K562 (cell line): ENCODE measurements around the gene TGFBR2. TPM values are rescaled to one million over a fixed set of nuclear protein-coding genes. Genes with fewer than 3 reads are reported as not detected.

Experiments used
- ATAC-seq: fragments of 200-7000 bp; cut with Tn5 transposase; 3 replicates; pipeline ENCODE4 v1.9.1; 2020; ENCODE audit warnings: moderate library complexity
- BruUV-seq: library from RNA; stranded (reverse); fragments of 400-500 nt; replicated peaks from 2 replicates; lab custom pipeline; 2021; lab: Mats Ljungman, UMichigan
- CTCF ChIA-PET: fragments of 300-600 bp; formaldehyde crosslinking; extraction: SDS; loops from one replicate; lab custom pipeline; 2021; ENCODE audit warnings: low intra/inter-chr PET ratio; lab: Yijun Ruan, JAX
- POLR2A ChIA-PET: fragments of 300-600, 350-650 bp; sonication (Branson Sonifier 250); formaldehyde crosslinking; extraction: SDS; loops from one replicate; lab custom pipeline; 2021; ENCODE audit warnings: antibody characterized with exemption, inconsistent platforms; lab: Yijun Ruan, JAX
- DNase-seq, 4 experiments: peaks; one replicate each; pipeline versions ENCODE4 v3.0.0 to v3.0.0-alpha.2; 2011 to 2018; ENCODE audit warnings: low spot score in 3 of 4, mixed read lengths in 3 of 4; ENCODE audit errors: extremely low read depth in 1 of 4
- FAIRE-seq: peaks from 2 replicates; lab custom pipeline; 2011; peaks lifted over from hg19 to GRCh38; lab: Jason Lieb, UNC
- H2AFZ ChIP-seq: 2 replicates; pipeline ENCODE4 v1.6.0; 2011; ENCODE audit warnings: low read depth, low read length, control low read depth, inconsistent platforms
- H3K27ac ChIP-seq: fragments of 200-600 bp; 3 replicates; pipeline ENCODE4 v1.8.0; 2011; ENCODE audit warnings: low read depth, mild to moderate bottlenecking, control low read depth, inconsistent platforms, low read length, moderate library complexity, mixed read lengths; ENCODE audit errors: extremely low read depth
- H3K27me3 ChIP-seq, 2 experiments: fragments of 300-600 bp in 1 of 2; 2 replicates in 1 of 2; 3 replicates in 1 of 2; pipeline versions ENCODE4 v1.6.0 to v1.8.0; 2011; ENCODE audit warnings: inconsistent platforms in 2 of 2, low read length in 2 of 2, mild to moderate bottlenecking in 1 of 2, mixed read lengths in 1 of 2, moderate library complexity in 1 of 2; ENCODE audit not compliant: control insufficient read depth in 2 of 2, insufficient read depth in 2 of 2
- H3K36me3 ChIP-seq: fragments of 300-600 bp; 3 replicates; pipeline ENCODE4 v1.8.0; 2011; ENCODE audit warnings: mild to moderate bottlenecking, low read length, inconsistent platforms; ENCODE audit not compliant: control insufficient read depth, insufficient read depth
- H3K4me1 ChIP-seq, 2 experiments: fragments of 200-600 bp in 1 of 2; replicated peaks in 1 of 2; 2 replicates in 1 of 2; 3 replicates in 1 of 2; pipeline versions ENCODE4 v1.5.1 to v1.8.0; 2011; ENCODE audit warnings: inconsistent platforms in 2 of 2, low read length in 2 of 2, mild to moderate bottlenecking in 1 of 2, mixed read lengths in 1 of 2, moderate library complexity in 1 of 2; ENCODE audit not compliant: control insufficient read depth in 2 of 2, insufficient read depth in 2 of 2
- H3K4me2 ChIP-seq: 2 replicates; pipeline ENCODE4 v1.6.1; 2011; ENCODE audit warnings: low read length, control low read depth, inconsistent platforms, mixed read lengths; ENCODE audit not compliant: insufficient read depth
- H3K4me3 ChIP-seq: fragments of 200-600 bp; sonication (generic), shearing (Covaris generic); 2 replicates; pipeline ENCODE4 v1.5.1; 2016; ENCODE audit warnings: control low read depth, inconsistent platforms
- H3K79me2 ChIP-seq: fragments of 200-600 bp; 3 replicates; pipeline ENCODE4 v1.8.0; 2011; ENCODE audit warnings: low read length, inconsistent platforms; ENCODE audit not compliant: control insufficient read depth, insufficient read depth
- H3K9ac ChIP-seq, 2 experiments: 2 replicates each; pipeline versions ENCODE4 v1.6.0 to v1.6.1; 2011; ENCODE audit warnings: low read depth in 2 of 2, low read length in 2 of 2, control low read depth in 1 of 2, inconsistent platforms in 1 of 2, mild to moderate bottlenecking in 1 of 2, mixed read lengths in 1 of 2; ENCODE audit not compliant: insufficient read depth in 1 of 2
- H3K9me1 ChIP-seq: one replicate; pipeline ENCODE4 v1.6.0; 2011; ENCODE audit warnings: inconsistent platforms, mild to moderate bottlenecking, low read length, moderate library complexity; ENCODE audit not compliant: control insufficient read depth, insufficient read depth
- H3K9me3 ChIP-seq: replicated peaks from 2 replicates; pipeline ENCODE4 v1.5.1; 2011; ENCODE audit warnings: low read depth, low read length, inconsistent platforms; ENCODE audit not compliant: control insufficient read depth, insufficient read depth
- H4K20me1 ChIP-seq: replicated peaks from 2 replicates; pipeline ENCODE4 v1.6.1; 2011; ENCODE audit warnings: low read length, inconsistent platforms, mixed read lengths; ENCODE audit not compliant: control insufficient read depth, insufficient read depth
- GABPB2 ChIP-seq: fragments of 250-450 bp; sonication (Bioruptor Pico); conservative IDR thresholded peaks from 2 replicates; pipeline ENCODE4 v1.5.1; 2021; ENCODE audit warnings: mild to moderate bottlenecking
- GTF2A2 ChIP-seq: IDR thresholded peaks from 2 replicates; pipeline ENCODE4 v1.6.1; 2016; ENCODE audit warnings: mild to moderate bottlenecking, missing genetic modification characterization, missing compliant biosample characterization
- IRF9 ChIP-seq: fragments of 450-650 bp; IDR thresholded peaks from 2 replicates; pipeline ENCODE4 v1.6.1; 2016; ENCODE audit warnings: missing biosample characterization, missing genetic modification characterization
- MCM5 ChIP-seq: fragments of 450-650 bp; IDR thresholded peaks from 2 replicates; pipeline ENCODE4 v1.6.1; 2016; ENCODE audit warnings: low read depth
- PURB ChIP-seq: sonication (generic); formaldehyde crosslinking; IDR thresholded peaks from 2 replicates; pipeline ENCODE4 v1.9.0; 2021; ENCODE audit warnings: low read depth, mild to moderate bottlenecking, missing genetic modification reagents
- RUNX1 ChIP-seq: sonication (generic); IDR thresholded peaks from 2 replicates; pipeline ENCODE4 v1.6.1; 2016; ENCODE audit warnings: antibody characterized with exemption, low read depth
- XRCC3 ChIP-seq: fragments of 450-650 bp; IDR thresholded peaks from 2 replicates; pipeline ENCODE4 v1.6.1; 2017; ENCODE audit warnings: mild to moderate bottlenecking, moderate library complexity
- ZBTB17 ChIP-seq: fragments of 450-650 bp; formaldehyde crosslinking; IDR thresholded peaks from 2 replicates; pipeline ENCODE4 v1.4.0; 2020; ENCODE audit warnings: mild to moderate bottlenecking
- ZBTB7A ChIP-seq: IDR thresholded peaks from 2 replicates; pipeline ENCODE4 v1.6.1; 2011; ENCODE audit warnings: low read depth, mild to moderate bottlenecking, low read length, moderate library complexity, borderline replicate concordance; ENCODE audit not compliant: control insufficient read depth
- WGBS: fragments of 100-300 bp; shearing (Covaris generic); methylation state at CpG from one replicate; pipeline ENCODE4 v1.1.6; 2016; ENCODE audit warnings: low coverage, mixed read lengths; ENCODE audit not compliant: insufficient coverage; ENCODE audit errors: missing lambda C conversion rate; 5-methylcytosine and 5-hydroxymethylcytosine counted together
- in situ Hi-C: fragments of 300-500 bp; cut with MboI; formaldehyde crosslinking; loops from 4 replicates; pipeline ENCODE4 v1.15.0; 2018; ENCODE audit warnings: inconsistent platforms, mixed read lengths
- intact Hi-C: fragments of 100-400 bp; cut with micrococcal nuclease; formaldehyde crosslinking; loops from 2 replicates; pipeline ENCODE4 v1.14.2; 2022
- polyA plus RNA-seq, 8 experiments: library from polyadenylated mRNA; depleted of rRNA in 4 of 8; stranded (reverse) in 5 of 8; unstranded in 3 of 8; fragments of >200 nt; fragmentation: Nextera tagmentation in 2 of 8; fragmentation: Illumina TruSeq in 1 of 8; extraction: Ambion mirVana in 2 of 8; extraction: Trizol in 1 of 8; gene quantifications; 2 replicates each; pipeline versions ENCODE4 v1.2.1 to v1.2.3, GENCODE V29; 2011 to 2014; ENCODE audit warnings: inconsistent platforms in 1 of 8, missing spikeins in 1 of 8
- total RNA-seq, 7 experiments: library from RNA; depleted of rRNA in 6 of 7; stranded (reverse); fragments of >200 nt in 6 of 7; fragmentation: Illumina TruSeq in 2 of 7; extraction: Trizol in 2 of 7; gene quantifications; 2 replicates each; pipeline versions ENCODE4 v1.2.1 to v1.2.3, GENCODE V29; 2011 to 2021; ENCODE audit warnings: low replicate concordance in 1 of 7
- TF ChIP-seq, protein P1 (sequence below): fragments of 450-650 bp; IDR thresholded peaks from 2 replicates; pipeline ENCODE4 v1.6.1; 2016; ENCODE audit warnings: low read depth

The TGFBR2 gene
- total and polyA plus RNA-seq, 9 of the 15 experiments (the other 6 are each of a cell fraction or from before 2014, with no cell fraction given): 0.11 to 0.84 (median 0.24) TPM

GRCh38 chr3:30730967-30731366 lies 124.6 kb downstream of the TGFBR2 start:
- no peaks in the 10 kb centered on the region for H3K9me1 ChIP-seq
- no peak for ATAC-seq
- no peaks in the 10 kb centered on the region for H3K9me3 ChIP-seq
- no peak for FAIRE-seq
- H2AFZ ChIP-seq: no peak overlapping the region
- no peak for DNase-seq
- intact Hi-C loops: no loop called here
- no peak overlapping the region for H3K27ac ChIP-seq
- H3K79me2 ChIP-seq: no peaks in the 10 kb centered on the region
- H3K27me3 ChIP-seq: no peaks in the 10 kb centered on the region
- ChIA-PET CTCF (no interaction called here), POLR2A (no interaction called here)
- BruUV-seq: no TSS peak
- H3K4me3 ChIP-seq: no peak overlapping the region
- no peaks in the 10 kb centered on the region for H3K36me3 ChIP-seq
- H3K4me1 ChIP-seq: no peaks in the 10 kb centered on the region
- no peak overlapping the region for H3K4me2 ChIP-seq
- TF ChIP-seq GABPB2 (no peak), RUNX1 (no peak), IRF9 (tag) (no peak), XRCC3 (no peak), PURB (no peak), GTF2A2 (tag) (no peak), MCM5 (no peak), ZBTB17 (CRISPR knock-in tag) (no peak), ZBTB7A (no peak)
- TF ChIP-seq, protein P1, sequence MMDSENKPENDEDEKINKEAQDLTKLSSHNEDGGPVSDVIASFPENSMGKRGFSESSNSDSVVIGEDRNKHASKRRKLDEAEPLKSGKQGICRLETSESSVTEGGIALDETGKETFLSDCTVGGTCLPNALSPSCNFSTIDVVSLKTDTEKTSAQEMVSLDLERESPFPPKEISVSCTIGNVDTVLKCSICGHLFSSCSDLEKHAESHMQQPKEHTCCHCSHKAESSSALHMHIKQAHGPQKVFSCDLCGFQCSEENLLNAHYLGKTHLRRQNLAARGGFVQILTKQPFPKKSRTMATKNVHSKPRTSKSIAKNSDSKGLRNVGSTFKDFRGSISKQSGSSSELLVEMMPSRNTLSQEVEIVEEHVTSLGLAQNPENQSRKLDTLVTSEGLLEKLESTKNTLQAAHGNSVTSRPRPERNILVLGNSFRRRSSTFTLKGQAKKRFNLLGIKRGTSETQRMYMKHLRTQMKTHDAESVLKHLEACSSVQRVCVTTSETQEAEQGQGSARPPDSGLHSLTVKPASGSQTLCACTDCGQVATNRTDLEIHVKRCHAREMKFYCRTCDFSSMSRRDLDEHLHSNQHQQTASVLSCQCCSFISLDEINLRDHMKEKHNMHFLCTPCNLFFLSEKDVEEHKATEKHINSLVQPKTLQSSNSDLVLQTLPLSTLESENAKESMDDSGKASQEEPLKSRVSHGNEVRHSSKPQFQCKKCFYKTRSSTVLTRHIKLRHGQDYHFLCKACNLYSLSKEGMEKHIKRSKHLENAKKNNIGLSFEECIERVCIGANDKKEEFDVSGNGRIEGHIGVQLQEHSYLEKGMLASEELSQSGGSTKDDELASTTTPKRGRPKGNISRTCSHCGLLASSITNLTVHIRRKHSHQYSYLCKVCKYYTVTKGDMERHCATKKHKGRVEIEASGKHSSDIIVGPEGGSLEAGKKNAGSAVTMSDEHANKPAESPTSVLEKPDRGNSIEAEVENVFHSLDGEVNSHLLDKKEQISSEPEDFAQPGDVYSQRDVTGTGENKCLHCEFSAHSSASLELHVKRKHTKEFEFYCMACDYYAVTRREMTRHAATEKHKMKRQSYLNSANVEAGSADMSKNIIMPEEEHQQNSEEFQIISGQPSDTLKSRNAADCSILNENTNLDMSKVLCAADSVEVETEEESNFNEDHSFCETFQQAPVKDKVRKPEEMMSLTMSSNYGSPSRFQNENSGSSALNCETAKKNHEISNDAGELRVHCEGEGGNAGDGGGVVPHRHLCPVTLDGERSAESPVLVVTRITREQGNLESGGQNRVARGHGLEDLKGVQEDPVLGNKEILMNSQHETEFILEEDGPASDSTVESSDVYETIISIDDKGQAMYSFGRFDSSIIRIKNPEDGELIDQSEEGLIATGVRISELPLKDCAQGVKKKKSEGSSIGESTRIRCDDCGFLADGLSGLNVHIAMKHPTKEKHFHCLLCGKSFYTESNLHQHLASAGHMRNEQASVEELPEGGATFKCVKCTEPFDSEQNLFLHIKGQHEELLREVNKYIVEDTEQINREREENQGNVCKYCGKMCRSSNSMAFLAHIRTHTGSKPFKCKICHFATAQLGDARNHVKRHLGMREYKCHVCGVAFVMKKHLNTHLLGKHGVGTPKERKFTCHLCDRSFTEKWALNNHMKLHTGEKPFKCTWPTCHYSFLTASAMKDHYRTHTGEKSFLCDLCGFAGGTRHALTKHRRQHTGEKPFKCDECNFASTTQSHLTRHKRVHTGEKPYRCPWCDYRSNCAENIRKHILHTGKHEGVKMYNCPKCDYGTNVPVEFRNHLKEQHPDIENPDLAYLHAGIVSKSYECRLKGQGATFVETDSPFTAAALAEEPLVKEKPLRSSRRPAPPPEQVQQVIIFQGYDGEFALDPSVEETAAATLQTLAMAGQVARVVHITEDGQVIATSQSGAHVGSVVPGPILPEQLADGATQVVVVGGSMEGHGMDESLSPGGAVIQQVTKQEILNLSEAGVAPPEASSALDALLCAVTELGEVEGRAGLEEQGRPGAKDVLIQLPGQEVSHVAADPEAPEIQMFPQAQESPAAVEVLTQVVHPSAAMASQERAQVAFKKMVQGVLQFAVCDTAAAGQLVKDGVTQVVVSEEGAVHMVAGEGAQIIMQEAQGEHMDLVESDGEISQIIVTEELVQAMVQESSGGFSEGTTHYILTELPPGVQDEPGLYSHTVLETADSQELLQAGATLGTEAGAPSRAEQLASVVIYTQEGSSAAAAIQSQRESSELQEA: no peak
- H3K9ac ChIP-seq: no peak overlapping the region
- in situ Hi-C loops: no loop called here
- WGBS: 0% methylated on average over 3 of the region's 3 CpGs
- no peaks in the 10 kb centered on the region for H4K20me1 ChIP-seq
